CD4-positive, alpha-beta T cell (primary cell): ENCODE data around the gene SSTR5. TPM values are rescaled to one million over a fixed set of nuclear protein-coding genes. Genes with fewer than 3 reads are reported as not detected.

Source experiments
- ATAC-seq: fragments of 200-7000 bp; cut with Tn5 transposase; one replicate; pipeline ENCODE4 v1.10.0; 2022; ENCODE audit warnings: mild to moderate bottlenecking; ENCODE audit not compliant: poor library complexity
- CTCF ChIA-PET: fragments of 350-600 bp; sonication (Branson Sonifier 250); formaldehyde crosslinking; loops from one replicate; lab custom pipeline; 2021; ENCODE audit warnings: antibody characterized with exemption, inconsistent platforms; lab: Charles Lee
- POLR2A ChIA-PET: fragments of 350-600 bp; sonication (Branson Sonifier 250); formaldehyde crosslinking; loops from one replicate; lab custom pipeline; 2021; ENCODE audit warnings: antibody characterized with exemption, inconsistent platforms; lab: Charles Lee
- DNase-seq, 14 experiments: peaks; one replicate each; pipeline ENCODE4 v3.0.0-alpha.2; 2013 to 2020; ENCODE audit warnings: mixed read lengths in 2 of 14
- H3K27ac ChIP-seq, 2 donors: one replicate each; pipeline versions ENCODE4 v1.5.1 to v1.7.0; 2013; ENCODE audit warnings: low read length in 2 of 2, low read depth in 1 of 2, mild to moderate bottlenecking in 1 of 2
- H3K27me3 ChIP-seq, 2 experiments: 1 replicate in 1 of 2; 2 replicates in 1 of 2; pipeline versions ENCODE4 v1.6.1 to v1.7.0; 2013; ENCODE audit warnings: low read length in 2 of 2, control low read depth in 1 of 2, mild to moderate bottlenecking in 1 of 2, moderate library complexity in 1 of 2; ENCODE audit not compliant: insufficient read depth in 2 of 2, control insufficient read depth in 1 of 2
- H3K36me3 ChIP-seq: one replicate; pipeline ENCODE4 v1.6.1; 2013; ENCODE audit warnings: low read length, control low read depth; ENCODE audit not compliant: insufficient read depth
- H3K4me1 ChIP-seq: one replicate; pipeline ENCODE4 v1.6.1; 2013; ENCODE audit warnings: low read length, control low read depth; ENCODE audit not compliant: insufficient read depth
- H3K4me3 ChIP-seq: one replicate; pipeline ENCODE4 v1.5.1; 2013; ENCODE audit warnings: mild to moderate bottlenecking, low read length, moderate library complexity
- H3K9me3 ChIP-seq, 2 experiments: 1 replicate in 1 of 2; 2 replicates in 1 of 2; pipeline versions ENCODE4 v1.6.1 to v1.7.0; 2013; ENCODE audit warnings: low read length in 2 of 2, mild to moderate bottlenecking in 2 of 2, control low read depth in 1 of 2, moderate library complexity in 1 of 2; ENCODE audit not compliant: control insufficient read depth in 1 of 2, insufficient read depth in 1 of 2
- H3K27ac Mint-ChIP-seq: one replicate; pipeline ENCODE4 v1.8.0; 2020; ENCODE audit warnings: mixed read lengths
- H3K27me3 Mint-ChIP-seq: one replicate; pipeline ENCODE4 v1.8.0; 2021; ENCODE audit warnings: mixed read lengths
- H3K36me3 Mint-ChIP-seq: one replicate; pipeline ENCODE4 v1.8.0; 2021; ENCODE audit warnings: low read depth, mixed read lengths
- H3K4me1 Mint-ChIP-seq: one replicate; pipeline ENCODE4 v1.8.0; 2021; ENCODE audit warnings: low read depth, mixed read lengths
- H3K4me3 Mint-ChIP-seq: one replicate; pipeline ENCODE4 v1.8.0; 2020; ENCODE audit warnings: mild to moderate bottlenecking, mixed read lengths
- H3K9me3 Mint-ChIP-seq: one replicate; pipeline ENCODE4 v1.8.0; 2020; ENCODE audit warnings: mixed read lengths
- CTCF ChIP-seq: fragments of 200-600 bp; IDR thresholded peaks from one replicate; pipeline ENCODE4 v1.8.0; 2022; ENCODE audit warnings: antibody characterized with exemption, mild to moderate bottlenecking
- intact Hi-C, 2 experiments: fragments of 100-400 bp; cut with DNase I in 1 of 2; cut with micrococcal nuclease in 1 of 2; formaldehyde crosslinking; loops; one replicate each; pipeline versions ENCODE4 v1.15.1 to v1.9.0; 2023 to 2025; cut with DNase I, micrococcal nuclease
- total RNA-seq, 174 experiments: library from RNA in 2 of 174; stranded (reverse) in 2 of 174; gene quantifications; one replicate each; pipeline ENCODE4 v1.2.3 and lab custom pipeline; 2021 to 2026

Gene SSTR5
- total RNA-seq, 2 experiments from 2014 or later: not detected

GRCh38 chr16:1096169-1097082, 23.9 kb downstream of the SSTR5 start, which contains the start of gene C1QTNF8:
TSS of gene C1QTNF8 (minus strand) at chr16:1096244. CDS start at chr16:1094922, 1,322 bp downstream.
- H3K27ac Mint-ChIP-seq: no peak within 1 kb of the TSS
- CTCF ChIA-PET: no interaction called here
- no peak for TF ChIP-seq CTCF

GRCh38 chr16:1097156-1097555, 24.6 kb downstream of the SSTR5 start:
- Histone ChIP-seq H3K36me3 (no peaks in the 10 kb centered on the region), H3K9me3 (no peaks in the 10 kb centered on the region), H3K4me3 (no peak overlapping the region), H3K4me1 (no peaks in the 10 kb centered on the region), H3K27ac (no peak overlapping the region), H3K27me3 (no peaks in the 10 kb centered on the region)
- intact Hi-C loops: no loop called here
- no peak for TF ChIP-seq CTCF
- POLR2A ChIA-PET: no interaction called here
- Mint-ChIP-seq H3K9me3 (no peaks in the 10 kb centered on the region), H3K36me3 (no peaks in the 10 kb centered on the region), H3K4me1 (no peaks in the 10 kb centered on the region), H3K27me3 (no peaks in the 10 kb centered on the region), H3K4me3 (no peak overlapping the region), H3K27ac (no peak overlapping the region)
- CTCF ChIA-PET: no interaction called here
- ATAC-seq (no peak), DNase-seq (no peak)

More at GRCh38 chr16:1096169-1097082, 23.9 kb downstream of the SSTR5 start, which contains the start of gene C1QTNF8:
- Histone ChIP-seq H3K36me3 (no peaks in the 10 kb centered on the region), H3K4me1 (no peaks in the 10 kb centered on the region), H3K27ac (no peak within 1 kb of the TSS), H3K27me3 (no peaks in the 10 kb centered on the region), H3K9me3 (no peaks in the 10 kb centered on the region), H3K4me3 (no peak within 1 kb of the TSS)
- POLR2A ChIA-PET: no interaction called here
- intact Hi-C loops: no loop called here
- no peak for DNase-seq
- no peaks in the 10 kb centered on the region for H3K9me3 Mint-ChIP-seq
- no peaks in the 10 kb centered on the region for H3K4me1 Mint-ChIP-seq
- no peak within 1 kb of the TSS for H3K4me3 Mint-ChIP-seq
- H3K27me3 Mint-ChIP-seq: no peaks in the 10 kb centered on the region
- ATAC-seq: no peak
- no peaks in the 10 kb centered on the region for H3K36me3 Mint-ChIP-seq

GRCh38 chr16:1097800-1098199, 25.3 kb downstream of the SSTR5 start:
- Mint-ChIP-seq H3K4me1 (no peaks in the 10 kb centered on the region), H3K4me3 (no peak overlapping the region), H3K27me3 (no peaks in the 10 kb centered on the region), H3K27ac (no peak overlapping the region), H3K36me3 (no peaks in the 10 kb centered on the region), H3K9me3 (no peaks in the 10 kb centered on the region)
- H3K36me3 ChIP-seq: no peaks in the 10 kb centered on the region
- POLR2A ChIA-PET: no interaction called here
- DNase-seq: no peak
- no peak for ATAC-seq
- CTCF ChIA-PET: no interaction called here
- no peaks in the 10 kb centered on the region for H3K27me3 ChIP-seq
- H3K27ac ChIP-seq: no peak overlapping the region
- H3K4me3 ChIP-seq: no peak overlapping the region
- H3K4me1 ChIP-seq: no peaks in the 10 kb centered on the region
- intact Hi-C loops: no loop called here
- H3K9me3 ChIP-seq: no peaks in the 10 kb centered on the region
- no peak for TF ChIP-seq CTCF
